ENCODE results near the gene SASH1.

SASH1 gene

DNA sequence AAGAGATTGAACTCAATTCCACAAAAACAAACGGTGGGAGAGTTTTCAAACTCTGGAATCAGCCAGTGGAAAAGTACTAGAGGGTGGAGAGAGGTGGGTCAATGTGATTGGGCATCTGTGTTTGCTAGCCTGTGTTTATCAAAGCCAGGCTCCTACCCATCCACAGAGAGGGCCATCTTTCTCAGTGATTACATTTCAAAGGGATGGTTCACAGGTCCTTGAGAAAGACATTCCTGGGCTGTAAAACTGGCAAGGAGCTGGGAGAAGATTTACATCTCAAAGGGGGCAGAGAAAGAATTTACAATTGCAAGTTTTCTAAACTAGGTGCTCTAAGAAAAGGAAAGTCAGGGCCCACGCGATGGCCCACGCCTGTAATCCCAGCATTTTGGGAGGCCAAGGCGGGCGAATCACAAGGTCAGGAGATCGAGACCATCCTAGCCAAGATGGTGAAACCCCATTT lies 257.4 kb downstream of the SASH1 start:
- no peak for DNase-seq
